ENCODE measurements around the gene VPS26C. TPM values are rescaled to one million over a fixed set of nuclear protein-coding genes. Genes with fewer than 3 reads are reported as not detected.

VPS26C gene
- total and polyA plus RNA-seq, 2 of the 8 experiments (the other 6 are each of a cell fraction or from before 2014, with no cell fraction given): 43.5 to 71.6 TPM

DNA sequence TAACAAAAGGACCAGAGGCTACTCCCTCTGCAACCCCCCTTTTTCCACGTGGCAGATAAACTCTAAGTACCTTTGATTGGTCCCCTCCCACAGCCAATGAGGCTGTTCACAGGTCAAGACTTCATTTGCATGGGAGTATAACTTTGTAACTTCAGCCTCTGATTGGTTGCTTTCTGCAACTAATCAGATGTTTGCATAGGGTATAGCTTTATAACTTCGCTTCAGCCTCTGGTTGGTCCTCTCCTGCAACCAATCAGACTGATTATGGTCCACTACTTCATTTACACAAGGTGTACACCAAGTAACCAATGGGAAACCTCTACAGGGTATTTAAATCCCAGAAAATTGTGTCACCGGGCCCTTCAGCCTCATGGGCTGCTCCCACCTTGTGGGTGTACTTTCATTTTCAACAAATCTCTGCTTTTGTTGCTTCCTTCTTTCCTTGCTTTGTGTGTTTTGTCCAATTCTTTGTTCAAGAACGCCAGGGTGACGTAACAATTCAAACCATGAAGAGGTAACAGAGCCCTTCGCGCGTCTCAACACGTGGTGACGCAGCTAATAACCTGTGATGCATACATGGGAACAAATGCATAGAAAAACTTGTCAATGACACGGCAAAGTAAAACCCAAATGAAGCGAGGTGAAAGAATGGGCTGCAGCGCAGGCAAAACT lies 47.2 kb downstream of the VPS26C start:
- H4K20me1 ChIP-seq (replicated peaks in 1 of 2; ENCODE audit: control insufficient read depth in 1 of 2, insufficient read depth in 2 of 2, low read length in 2 of 2): no peaks in the 10 kb centered on the region
- H4K8ac ChIP-seq (ENCODE audit: extremely low read depth, insufficient read depth, low read length): no peak overlapping the region
- H3K79me2 ChIP-seq (ENCODE audit: control insufficient read depth in 1 of 2, insufficient read depth in 2 of 2, low read length in 2 of 2): no peaks in the 10 kb centered on the region
- H3K23me2 ChIP-seq (ENCODE audit: low read depth, low read length): no peaks in the 10 kb centered on the region
- peak overlapping the region in 1 of 4 experiments; percentile 41; a peak in 1 of 8 replicates for H3K4me3 ChIP-seq (ENCODE audit: extremely low read depth in 1 of 4, insufficient read depth in 2 of 4, low read depth in 3 of 4, low read length in 4 of 4)
- H3K27me3 ChIP-seq (replicated peaks in 1 of 4; ENCODE audit: control insufficient read depth in 3 of 4, extremely low read depth in 1 of 4, insufficient read depth in 3 of 4, low read length in 3 of 4): no peaks in the 10 kb centered on the region
- no peak overlapping the region for H2AK5ac ChIP-seq (ENCODE audit: low read depth, low read length)
- no peak overlapping the region for H2BK120ac ChIP-seq (replicated peaks; ENCODE audit: low read depth, low read length)
- FAIRE-seq (no peak), DNase-seq (ENCODE audit: low read depth in 1 of 2, low spot score in 2 of 2) (no peak)
- no peak overlapping the region for H2AFZ ChIP-seq (ENCODE audit: low read length)
- no peak overlapping the region for H4K91ac ChIP-seq (replicated peaks; ENCODE audit: insufficient read length, low read length)
- H3K18ac ChIP-seq (ENCODE audit: extremely low read depth, low read length): no peak overlapping the region
- no peak overlapping the region for H3K27ac ChIP-seq (ENCODE audit: low read depth, low read length)
- no peaks in the 10 kb centered on the region; a peak in 1 of 4 replicates for H3K9me3 ChIP-seq (ENCODE audit: insufficient read depth in 2 of 2, low read depth in 1 of 2, low read length in 1 of 2)
- H3K4ac ChIP-seq (replicated peaks; ENCODE audit: insufficient read length, low read depth, low read length): no peak overlapping the region
- no peak overlapping the region for H2BK5ac ChIP-seq (ENCODE audit: low read depth, low read length)
- H3K23ac ChIP-seq (ENCODE audit: insufficient read length): no peak overlapping the region
- no peaks in the 10 kb centered on the region for H3K4me1 ChIP-seq (replicated peaks in 1 of 4; ENCODE audit: control insufficient read depth in 3 of 4, insufficient read depth in 4 of 4, low read length in 3 of 4)
- whole genome bisulfite sequencing, 2 experiments (ENCODE audit: extremely low coverage in 1 of 2, insufficient coverage in 1 of 2, insufficient read length in 1 of 2, insufficient replicate concordance in 2 of 2, low coverage in 1 of 2, low lambda C conversion rate in 2 of 2, missing lambda C conversion rate in 1 of 2): 93% methylated on average over 13 of the region's 13 CpGs; no CpG with 5 or more reads in 1 of the 2 experiments
- ChIA-PET POLR2A (ENCODE audit: partially characterized antibody) (interaction anchor here (0.7 kb wide), 1 partner anchor 412 kb away, joined by 3 read pairs; no protein-coding TSS in a partner anchor), CTCF (ENCODE audit: partially characterized antibody) (no interaction called here)
- H2BK12ac ChIP-seq (ENCODE audit: low read depth, low read length): peak overlapping the region; percentile 27; the same call in 1 of the 2 replicates
- peaks cover 1 to 18% (median 12%) of the 10 kb centered on the region in 4 experiments; a peak in 6 of 8 replicates for H3K36me3 ChIP-seq (ENCODE audit: control insufficient read depth in 2 of 4, insufficient read depth in 4 of 4, low read length in 3 of 4)
- H2BK20ac ChIP-seq (ENCODE audit: low read length): no peak overlapping the region
- H3K14ac ChIP-seq (ENCODE audit: insufficient read length): no peak overlapping the region
- H3K56ac ChIP-seq (replicated peaks; ENCODE audit: insufficient read length, low read depth, low read length): no peak overlapping the region
- no peak overlapping the region for H4K5ac ChIP-seq (ENCODE audit: insufficient read length, low read depth, low read length)
- no peaks in the 10 kb centered on the region for H3K79me1 ChIP-seq (ENCODE audit: low read depth, low read length)
- no peak overlapping the region for H2BK15ac ChIP-seq (ENCODE audit: low read length)
- peak overlapping the region in 1 of 2 experiments; percentile 70; a peak in 2 of 4 replicates for H3K4me2 ChIP-seq (ENCODE audit: insufficient read depth in 1 of 2, low read depth in 2 of 2, low read length in 2 of 2)
- H3K9ac ChIP-seq (replicated peaks in 1 of 4; ENCODE audit: extremely low read depth in 1 of 4, low read depth in 3 of 4, low read length in 3 of 4): no peak overlapping the region
- TF ChIP-seq ASH2L (IDR thresholded peaks at IDR 0.05; ENCODE audit: low read length): no peak
- TF ChIP-seq SIX5 (IDR thresholded peaks at IDR 0.05; ENCODE audit: low read depth, low read length): no peak
- TF ChIP-seq POU5F1 (IDR thresholded peaks at IDR 0.05; ENCODE audit: low read depth, low read length): no peak
- no peak for TF ChIP-seq POLR2AphosphoS5 (IDR thresholded peaks at IDR 0.05; ENCODE audit: low read depth, low read length)
- no peak for TF ChIP-seq SIRT6 (IDR thresholded peaks at IDR 0.05; ENCODE audit: low read length)
- TF ChIP-seq CHD2 (IDR thresholded peaks at IDR 0.05; ENCODE audit: low read length): no peak
- TF ChIP-seq, protein P1, sequence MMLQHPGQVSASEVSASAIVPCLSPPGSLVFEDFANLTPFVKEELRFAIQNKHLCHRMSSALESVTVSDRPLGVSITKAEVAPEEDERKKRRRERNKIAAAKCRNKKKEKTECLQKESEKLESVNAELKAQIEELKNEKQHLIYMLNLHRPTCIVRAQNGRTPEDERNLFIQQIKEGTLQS (IDR thresholded peaks at IDR 0.05; ENCODE audit: insufficient read depth, low read depth, low read length): no peak
- TF ChIP-seq BRCA1 (IDR thresholded peaks at IDR 0.05; ENCODE audit: low read depth, low read length): no peak
- TF ChIP-seq JUND (IDR thresholded peaks at IDR 0.05; ENCODE audit: low read length): no peak
- no peak for TF ChIP-seq NANOG (IDR thresholded peaks at IDR 0.05; ENCODE audit: insufficient read depth, low read depth, low read length, poor library complexity, severe bottlenecking)
- TF ChIP-seq PHF8 (conservative IDR thresholded peaks at IDR 0.05; ENCODE audit: low read depth, low read length): no peak
- TF ChIP-seq YY1 (IDR thresholded peaks at IDR 0.05; ENCODE audit: low read depth, low read length): no peak
- no peak for TF ChIP-seq TEAD4 (IDR thresholded peaks at IDR 0.05; ENCODE audit: low read depth, low read length)
- no peak for TF ChIP-seq MAFK (IDR thresholded peaks at IDR 0.05; ENCODE audit: low read depth, low read length)
